NCI-H345 treated with DMSO at 0.1 percent for 48 hours (cell line): ENCODE results near the gene POLH.

Experiments
- DNase-seq: peaks from one replicate; lab custom pipeline; 2025; ENCODE audit not compliant: unreplicated experiment; lab: John Stamatoyannopoulos, UW

The POLH gene

GRCh38 chr6:43604174-43604573 is 28.2 kb downstream of the POLH start:
- no peak for DNase-seq

DNA sequence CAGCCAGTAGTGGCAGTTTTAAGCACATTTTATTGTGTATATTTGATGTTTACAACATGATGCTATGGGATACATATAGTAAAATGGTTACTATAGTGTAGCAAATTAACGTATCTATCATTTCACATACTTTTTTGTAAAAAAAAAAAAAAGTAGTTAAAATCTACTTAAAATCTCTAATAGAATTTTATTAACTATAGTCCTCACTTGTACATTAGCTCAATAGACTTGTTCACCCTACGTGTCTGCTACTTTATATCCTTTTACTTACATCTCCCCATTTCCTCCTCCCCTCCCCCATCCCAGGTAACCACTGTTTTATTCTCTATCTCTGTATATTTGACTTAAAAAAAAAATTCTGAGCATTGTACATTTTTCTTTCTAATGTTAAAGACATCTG is 30.0 kb downstream of the POLH start:
- DNase-seq = no peak

GRCh38 chr6:43608310-43608763 is 32.4 kb downstream of the POLH start:
- DNase-seq = peak; percentile 35

- no peak for DNase-seq
Observed at GRCh38 chr6:43608807-43609206, 32.8 kb downstream of the POLH start.

DNA sequence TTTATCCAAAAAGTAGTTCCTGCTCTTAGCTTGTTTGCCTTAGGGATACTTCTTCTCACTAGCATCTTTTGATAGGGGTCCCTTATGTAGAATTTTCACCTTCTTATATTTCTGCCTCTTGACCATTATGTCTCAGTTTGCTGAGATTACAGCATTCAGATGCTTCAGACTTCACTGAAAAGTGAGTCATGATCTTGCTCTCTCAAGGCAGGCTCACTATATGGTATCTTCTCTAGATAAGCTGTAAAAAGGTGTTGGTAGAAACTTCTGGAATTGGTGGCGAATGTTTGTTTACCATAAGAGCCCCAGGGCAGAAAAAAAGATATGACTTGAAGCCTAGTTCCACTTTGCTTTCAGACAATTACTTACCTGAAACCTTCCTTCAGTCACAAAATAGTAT is 33.4 kb downstream of the POLH start:
- no peak for DNase-seq

- no peak for DNase-seq
Observed at GRCh38 chr6:43610431-43610830, 34.4 kb downstream of the POLH start.

DNA sequence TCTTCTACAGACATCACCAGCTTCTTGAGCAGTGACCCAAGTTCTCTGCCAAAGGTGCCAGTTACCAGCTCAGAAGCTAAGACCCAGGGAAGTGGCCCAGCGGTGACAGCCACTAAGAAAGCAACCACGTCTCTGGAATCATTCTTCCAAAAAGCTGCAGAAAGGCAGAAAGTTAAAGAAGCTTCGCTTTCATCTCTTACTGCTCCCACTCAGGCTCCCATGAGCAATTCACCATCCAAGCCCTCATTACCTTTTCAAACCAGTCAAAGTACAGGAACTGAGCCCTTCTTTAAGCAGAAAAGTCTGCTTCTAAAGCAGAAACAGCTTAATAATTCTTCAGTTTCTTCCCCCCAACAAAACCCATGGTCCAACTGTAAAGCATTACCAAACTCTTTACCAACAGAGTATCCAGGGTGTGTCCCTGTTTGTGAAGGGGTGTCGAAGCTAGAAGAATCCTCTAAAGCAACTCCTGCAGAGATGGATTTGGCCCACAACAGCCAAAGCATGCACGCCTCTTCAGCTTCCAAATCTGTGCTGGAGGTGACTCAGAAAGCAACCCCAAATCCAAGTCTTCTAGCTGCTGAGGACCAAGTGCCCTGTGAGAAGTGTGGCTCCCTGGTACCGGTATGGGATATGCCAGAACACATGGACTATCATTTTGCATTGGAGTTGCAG is 37.9 kb downstream of the POLH start:
- no peak for DNase-seq

- no peak for DNase-seq
Observed at GRCh38 chr6:43614396-43614730, 38.4 kb downstream of the POLH start.

DNA sequence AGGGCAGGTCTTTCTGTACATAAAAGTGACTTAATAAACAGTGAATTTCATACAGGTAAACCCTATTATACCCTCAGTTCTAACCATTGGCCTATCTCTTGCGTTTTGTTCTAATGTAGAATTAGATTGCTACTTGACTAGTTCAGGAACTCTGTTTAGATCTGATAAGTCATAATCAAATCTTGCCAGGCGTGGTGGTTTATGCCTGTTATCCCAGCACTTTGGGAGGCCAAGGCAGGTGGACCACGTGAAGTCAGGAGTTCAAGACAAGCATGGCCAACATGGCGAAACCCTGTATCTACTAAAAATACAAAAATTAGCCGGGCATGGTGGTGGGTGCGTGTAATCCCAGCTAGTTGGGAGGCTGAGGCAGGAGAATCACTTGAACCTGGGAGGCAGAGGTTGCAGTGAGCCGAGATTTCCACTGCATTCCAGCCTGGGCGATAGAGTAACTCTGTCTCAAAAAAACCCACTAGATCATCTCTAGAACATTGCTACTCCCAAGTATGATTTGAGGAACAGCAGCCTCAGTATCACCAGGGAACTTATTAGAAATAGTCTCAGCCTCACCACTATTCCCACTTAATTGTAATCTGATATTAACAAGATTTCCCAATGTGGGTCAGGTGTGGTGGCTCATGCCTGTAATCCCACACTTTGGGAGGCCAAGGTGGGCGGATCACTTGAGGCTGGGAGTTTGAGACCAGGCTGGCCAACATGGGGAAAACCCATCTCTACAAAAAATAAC is 40.9 kb downstream of the POLH start:
- no peak for DNase-seq

GRCh38 chr6:43621078-43621835 is 45.3 kb downstream of the POLH start:
- DNase-seq = no peak

GRCh38 chr6:43621836-43622180 is 45.8 kb downstream of the POLH start:
- no peak for DNase-seq

DNA sequence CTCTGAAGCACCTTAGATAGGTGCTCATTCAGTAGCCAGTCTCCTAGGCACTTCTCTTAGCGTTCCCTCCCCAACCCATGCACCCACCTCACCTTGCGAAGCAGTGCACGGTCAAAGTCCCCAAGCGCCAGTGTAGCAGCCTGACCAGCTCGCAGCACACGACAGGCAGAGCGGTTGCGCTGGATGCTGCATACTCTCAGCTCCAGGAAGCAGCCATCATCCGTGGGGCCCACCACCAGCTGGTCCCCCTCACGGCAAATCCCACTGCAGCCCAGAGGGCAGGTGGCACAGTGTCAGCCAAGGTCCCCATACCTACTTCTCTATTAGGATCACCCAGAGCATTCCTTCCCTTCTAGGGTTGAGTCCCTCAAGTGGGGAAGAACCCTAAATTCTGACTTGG is 46.6 kb downstream of the POLH start:
- no peak for DNase-seq

- no peak for DNase-seq
Observed at GRCh38 chr6:43623880-43624785, 48.1 kb downstream of the POLH start.

DNA sequence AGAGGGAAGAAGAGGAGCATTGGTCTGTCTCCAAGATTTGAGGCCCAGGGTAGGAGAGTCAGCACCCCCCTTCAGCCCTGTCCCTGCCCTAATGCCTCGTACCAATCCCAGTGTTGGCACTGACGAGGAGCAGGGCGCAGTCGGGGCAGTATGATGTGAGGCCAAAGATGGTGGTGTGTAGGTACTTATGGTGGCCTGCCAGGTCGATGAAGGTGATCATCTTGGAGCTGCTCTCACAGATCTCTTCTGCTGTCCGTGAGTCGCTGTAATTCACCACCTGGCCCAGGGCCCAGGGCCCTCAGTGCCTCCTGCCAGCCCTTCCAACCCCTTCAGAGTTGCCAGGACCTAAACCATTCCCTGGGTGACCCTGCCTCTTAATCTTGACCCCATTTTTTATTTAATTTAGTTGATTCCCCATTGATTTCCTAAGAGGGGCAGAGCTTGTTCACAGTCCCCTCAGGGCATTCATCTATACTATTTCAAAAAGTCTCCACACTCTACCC is 48.9 kb downstream of the POLH start:
- no peak for DNase-seq

GRCh38 chr6:43625393-43625992 is 49.5 kb downstream of the POLH start:
- DNase-seq = no peak

- no peak for DNase-seq
Observed at GRCh38 chr6:43627008-43627825, 51.2 kb downstream of the POLH start.

- DNase-seq = peak; percentile 42
Observed at GRCh38 chr6:43628393-43629103, 52.6 kb downstream of the POLH start.

GRCh38 chr6:43629104-43629504 is 53.1 kb downstream of the POLH start, which contains the start of gene GTPBP2:
TSS of gene GTPBP2 (minus strand) at chr6:43629264. CDS start at chr6:43629162, 102 bp downstream.
- peak; percentile 97 for DNase-seq
